Globus pallidus (tissue), 1 donor: ENCODE data around the gene ASIC5.
"Not testable (repeated sequence)": the region's sequence is repeated elsewhere in the genome, so short reads cannot be mapped to it uniquely, and the experiment has no call there.

Experiments
- DNase-seq: peaks from one replicate; pipeline ENCODE4 v3.0.0-alpha.2; 2015; ENCODE audit warnings: low spot score

The ASIC5 gene

GRCh38 chr4:155866177-155866576, at the start of gene ASIC5:
Gene ASIC5, minus strand, starts transcription at chr4:155866277. Its CDS starts 51 bp downstream, at chr4:155866226.
- DNase-seq, result no peak

GRCh38 chr4:155914782-155915181, 48.7 kb upstream of the ASIC5 start:
- DNase-seq, result no peak

- no peak for DNase-seq
These were observed 45.8 kb upstream of the ASIC5 start for GRCh38 chr4:155911905-155912304.

GRCh38 chr4:155909615-155910226, 43.6 kb upstream of the ASIC5 start:
- no peak for DNase-seq

GRCh38 chr4:155908187-155909139, 42.4 kb upstream of the ASIC5 start:
- DNase-seq, result no peak

- DNase-seq, result no peak
These were observed 41.5 kb upstream of the ASIC5 start for GRCh38 chr4:155907556-155907955.

GRCh38 chr4:155906554-155907247, 40.6 kb upstream of the ASIC5 start:
- no peak for DNase-seq

- no peak for DNase-seq
These were observed 38.3 kb upstream of the ASIC5 start for GRCh38 chr4:155904331-155904730.

GRCh38 chr4:155903453-155903852, 37.4 kb upstream of the ASIC5 start, which contains the start of gene TDO2:
Gene TDO2, plus strand, starts transcription at chr4:155903696. Its CDS starts 63 bp downstream, at chr4:155903759.
- no peak for DNase-seq

- no peak for DNase-seq
These were observed 34.9 kb upstream of the ASIC5 start for GRCh38 chr4:155901013-155901412.

GRCh38 chr4:155900381-155900780, 34.3 kb upstream of the ASIC5 start:
- DNase-seq, result no peak

- no peak for DNase-seq
These were observed 33.8 kb upstream of the ASIC5 start for GRCh38 chr4:155899891-155900290.

- not testable (repeated sequence) for DNase-seq
These were observed 32.3 kb upstream of the ASIC5 start for GRCh38 chr4:155898371-155898770.

- DNase-seq, result no peak
These were observed 25.0 kb upstream of the ASIC5 start for GRCh38 chr4:155891058-155891457.

- no peak for DNase-seq
These were observed 23.9 kb upstream of the ASIC5 start for GRCh38 chr4:155889946-155890345.

GRCh38 chr4:155889031-155889793, 23.1 kb upstream of the ASIC5 start:
- DNase-seq, result no peak

- DNase-seq, result no peak
These were observed 21.9 kb upstream of the ASIC5 start for GRCh38 chr4:155887847-155888570.

- DNase-seq, result no peak
These were observed 21.0 kb upstream of the ASIC5 start for GRCh38 chr4:155887045-155887444.

- no peak for DNase-seq
These were observed 19.6 kb upstream of the ASIC5 start for GRCh38 chr4:155885666-155886065.

GRCh38 chr4:155883895-155884294, 17.8 kb upstream of the ASIC5 start:
- no peak for DNase-seq

- DNase-seq, result no peak
These were observed 15.5 kb upstream of the ASIC5 start for GRCh38 chr4:155881555-155881954.
